NB4 (cell line): ENCODE data around the gene MAN2B2.
"Not testable (repeated sequence)": the region's sequence is repeated elsewhere in the genome, so short reads cannot be mapped to it uniquely, and the experiment has no call there.

Experiments
- CTCF ChIP-seq: IDR thresholded peaks from one replicate; pipeline ENCODE4 v1.5.1; 2012; ENCODE audit warnings: low read depth, low read length
- MAX ChIP-seq: IDR thresholded peaks from 2 replicates; pipeline ENCODE4 v1.6.1; 2011; ENCODE audit warnings: low read depth, low read length
- POLR2A ChIP-seq: IDR thresholded peaks from 2 replicates; pipeline ENCODE4 v1.6.1; 2011; ENCODE audit warnings: mild to moderate bottlenecking; ENCODE audit not compliant: insufficient read length; ENCODE audit errors: extremely low read depth

- not testable (repeated sequence) for TF ChIP-seq CTCF, POLR2A, MAX
Observed at GRCh38 chr4:6672541-6673190, 97.7 kb downstream of the MAN2B2 start.
